Measurements from ENCODE around the gene GRB10.
"Not testable (repeated sequence)": the region's sequence is repeated elsewhere in the genome, so short reads cannot be mapped to it uniquely, and the experiment has no call there.

The GRB10 gene

DNA sequence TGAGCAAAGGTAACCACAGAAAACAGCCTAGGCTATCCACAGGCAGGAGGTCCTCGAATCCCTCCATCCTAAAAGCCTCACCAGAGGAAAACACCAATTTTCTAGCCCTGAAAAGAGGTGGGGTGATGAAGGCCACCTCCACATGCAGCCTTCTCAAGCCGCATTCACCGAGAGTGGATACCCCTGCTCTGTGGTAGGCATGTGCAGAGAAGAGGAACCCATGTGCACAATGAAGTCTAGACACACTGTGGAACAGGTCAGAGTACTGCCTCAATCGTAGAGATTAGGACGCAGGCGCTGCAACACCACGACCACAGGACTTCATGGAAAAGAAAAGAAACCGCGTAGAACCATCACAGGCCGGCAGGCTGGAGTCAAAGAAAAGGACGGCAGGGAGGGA, 38.8 kb downstream of the GRB10 start:
- H3K4me3 ChIP-seq (ENCODE audit: low read depth, low read length) = no peak overlapping the region

GRCh38 chr7:50743016-50743415, 39.7 kb downstream of the GRB10 start:
- no peak overlapping the region for H3K4me3 ChIP-seq (ENCODE audit: low read depth, low read length)
- TF ChIP-seq, protein P1, sequence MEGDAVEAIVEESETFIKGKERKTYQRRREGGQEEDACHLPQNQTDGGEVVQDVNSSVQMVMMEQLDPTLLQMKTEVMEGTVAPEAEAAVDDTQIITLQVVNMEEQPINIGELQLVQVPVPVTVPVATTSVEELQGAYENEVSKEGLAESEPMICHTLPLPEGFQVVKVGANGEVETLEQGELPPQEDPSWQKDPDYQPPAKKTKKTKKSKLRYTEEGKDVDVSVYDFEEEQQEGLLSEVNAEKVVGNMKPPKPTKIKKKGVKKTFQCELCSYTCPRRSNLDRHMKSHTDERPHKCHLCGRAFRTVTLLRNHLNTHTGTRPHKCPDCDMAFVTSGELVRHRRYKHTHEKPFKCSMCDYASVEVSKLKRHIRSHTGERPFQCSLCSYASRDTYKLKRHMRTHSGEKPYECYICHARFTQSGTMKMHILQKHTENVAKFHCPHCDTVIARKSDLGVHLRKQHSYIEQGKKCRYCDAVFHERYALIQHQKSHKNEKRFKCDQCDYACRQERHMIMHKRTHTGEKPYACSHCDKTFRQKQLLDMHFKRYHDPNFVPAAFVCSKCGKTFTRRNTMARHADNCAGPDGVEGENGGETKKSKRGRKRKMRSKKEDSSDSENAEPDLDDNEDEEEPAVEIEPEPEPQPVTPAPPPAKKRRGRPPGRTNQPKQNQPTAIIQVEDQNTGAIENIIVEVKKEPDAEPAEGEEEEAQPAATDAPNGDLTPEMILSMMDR (IDR thresholded peaks at IDR 0.05; ENCODE audit: low read depth, low read length) = no peak

More for the DNA sequence above, 38.8 kb downstream of the GRB10 start:
- TF ChIP-seq, protein P1 (IDR thresholded peaks at IDR 0.05; ENCODE audit: low read depth, low read length) = no peak

DNA sequence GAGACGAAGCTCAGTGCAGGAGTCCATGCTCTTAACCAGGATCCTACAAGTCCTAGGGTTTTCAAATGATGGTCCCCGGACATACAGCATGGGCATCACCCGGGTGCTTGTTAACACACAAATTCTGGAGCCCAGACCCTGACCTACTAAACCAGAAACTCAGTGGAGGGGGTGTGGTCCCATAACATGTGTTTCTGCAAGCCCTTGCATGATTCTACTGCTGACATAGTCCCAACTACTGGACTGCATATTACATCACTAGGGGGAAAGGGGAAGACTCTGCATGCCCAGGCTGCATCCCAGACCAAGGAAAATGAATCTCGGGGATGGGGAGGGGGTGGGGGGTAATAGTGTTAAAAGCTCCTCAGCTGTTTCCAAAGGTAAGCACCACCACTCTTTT, 40.3 kb downstream of the GRB10 start:
- no peak overlapping the region for H3K4me3 ChIP-seq (ENCODE audit: low read depth, low read length)
- TF ChIP-seq, protein P1 (IDR thresholded peaks at IDR 0.05; ENCODE audit: low read depth, low read length) = no peak

DNA sequence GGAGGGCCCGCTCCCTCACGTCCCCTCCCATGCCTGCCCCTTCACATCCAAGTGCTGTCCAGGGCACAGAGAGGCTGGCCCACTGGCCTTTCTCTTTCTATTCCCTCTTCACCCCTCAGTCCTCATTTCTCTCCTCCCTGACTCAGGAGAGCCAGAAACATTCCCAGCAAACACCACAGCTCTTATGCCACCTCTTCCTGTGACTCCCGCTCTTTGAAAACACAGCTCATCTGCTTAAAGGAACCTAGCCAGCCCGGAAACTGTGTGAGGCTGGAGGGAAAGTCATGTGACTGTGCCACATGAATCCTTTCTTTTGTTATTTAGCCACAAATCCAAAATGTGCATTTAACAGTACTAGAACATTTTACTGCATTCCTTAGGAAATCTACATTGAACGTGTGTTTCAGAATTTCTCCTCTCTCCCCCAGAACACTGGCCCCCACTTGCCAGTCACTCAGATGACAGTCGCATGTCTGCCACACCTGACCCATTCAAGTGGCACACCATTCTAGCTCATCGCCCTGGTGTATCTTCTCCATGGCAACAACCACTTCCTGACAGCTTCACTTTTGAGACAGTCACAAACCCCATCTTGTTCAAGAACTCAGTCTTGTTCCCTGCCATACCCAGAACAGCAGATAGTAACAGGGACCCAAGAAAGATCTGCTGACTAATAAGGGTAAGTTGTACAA, 42.8 kb downstream of the GRB10 start:
- TF ChIP-seq, protein P1 (IDR thresholded peaks at IDR 0.05; ENCODE audit: low read depth, low read length) = no peak
- no peak overlapping the region for H3K4me3 ChIP-seq (ENCODE audit: low read depth, low read length)

- TF ChIP-seq, protein P1 (IDR thresholded peaks at IDR 0.05; ENCODE audit: low read depth, low read length) = no peak
- no peak overlapping the region for H3K4me3 ChIP-seq (ENCODE audit: low read depth, low read length)
These were observed 43.8 kb downstream of the GRB10 start for GRCh38 chr7:50738932-50739331.

DNA sequence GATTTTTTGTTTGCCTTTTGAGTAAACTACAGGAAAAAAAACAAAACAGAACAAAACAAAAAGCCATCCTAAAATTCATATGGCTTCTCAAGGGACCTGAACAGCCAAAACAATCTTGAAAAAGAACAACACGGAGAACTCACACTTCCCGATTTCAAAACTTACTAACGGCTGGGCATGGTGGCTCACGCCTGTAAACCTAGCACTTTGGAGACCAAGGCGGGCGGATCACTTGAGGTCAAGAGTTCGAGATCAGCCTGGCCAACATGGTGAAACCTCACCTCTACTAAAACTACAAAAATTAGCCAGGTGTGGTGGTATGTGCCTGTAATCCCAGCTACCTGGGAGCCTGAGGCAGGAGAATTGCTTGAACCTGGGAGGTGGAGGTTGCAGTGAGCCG, 46.9 kb downstream of the GRB10 start:
- not testable (repeated sequence) for H3K4me3 ChIP-seq (ENCODE audit: low read depth, low read length)

DNA sequence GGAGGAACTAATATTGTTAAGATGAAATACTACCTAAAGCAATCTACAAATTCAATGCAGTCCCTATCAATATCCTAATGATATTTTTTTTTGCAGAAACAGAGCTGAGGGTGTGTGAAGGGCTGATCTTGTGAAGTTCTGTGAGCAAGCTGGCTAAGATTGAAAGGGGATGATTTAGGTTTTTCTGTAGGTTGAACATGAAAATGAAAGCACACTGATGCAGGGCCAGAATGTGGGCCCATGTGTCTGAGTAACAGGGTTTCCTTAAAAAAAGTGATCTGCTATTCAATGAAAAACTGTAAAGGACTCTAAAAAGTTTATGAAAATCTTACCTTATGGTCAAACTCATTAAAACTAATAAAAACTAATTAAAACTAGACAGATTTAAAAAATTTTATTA, 47.4 kb downstream of the GRB10 start:
- TF ChIP-seq, protein P1 (IDR thresholded peaks at IDR 0.05; ENCODE audit: low read depth, low read length) = no peak
- H3K4me3 ChIP-seq (ENCODE audit: low read depth, low read length) = no peak overlapping the region

DNA sequence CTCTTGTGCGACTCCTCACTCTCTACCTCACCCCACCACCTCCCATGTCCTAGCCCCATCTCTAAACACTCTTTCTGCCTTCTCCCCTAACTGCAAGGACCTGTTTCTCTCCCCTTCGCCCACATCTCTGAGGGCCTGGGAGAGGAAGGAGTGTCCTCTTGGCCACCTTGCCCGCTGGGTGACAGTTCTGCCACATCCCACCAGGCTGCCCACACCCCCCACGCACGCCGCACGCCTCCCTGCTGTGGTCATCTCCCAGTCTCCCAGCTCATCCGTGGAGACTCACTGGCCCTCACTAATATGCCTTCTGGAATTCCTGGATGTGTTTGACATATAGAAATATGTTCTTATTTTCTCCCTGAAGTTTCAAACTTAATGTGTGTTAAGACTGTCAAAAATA, 48.5 kb downstream of the GRB10 start:
- TF ChIP-seq, protein P1 (IDR thresholded peaks at IDR 0.05; ENCODE audit: low read depth, low read length) = no peak
- no peak overlapping the region for H3K4me3 ChIP-seq (ENCODE audit: low read depth, low read length)

All from WI38 (cell line).